C4-2B (cell line): ENCODE measurements around the gene EHD1.

Source experiments
- H3K27ac ChIP-seq: fragments of 450-650 bp; 2 replicates; pipeline ENCODE4 v1.5.1; 2017
- CTCF ChIP-seq: fragments of 450-650 bp; conservative IDR thresholded peaks from 2 replicates; pipeline ENCODE4 v1.5.1; 2017; ENCODE audit warnings: mild to moderate bottlenecking
- ZFX ChIP-seq: fragments of 450-650 bp; IDR thresholded peaks from 2 replicates; pipeline ENCODE4 v1.6.1; 2017

Gene EHD1

GRCh38 chr11:64908766-64909165 is 30.3 kb upstream of the EHD1 start:
- H3K27ac ChIP-seq = no peak overlapping the region
- TF ChIP-seq CTCF = no peak
- no peak for TF ChIP-seq ZFX

DNA sequence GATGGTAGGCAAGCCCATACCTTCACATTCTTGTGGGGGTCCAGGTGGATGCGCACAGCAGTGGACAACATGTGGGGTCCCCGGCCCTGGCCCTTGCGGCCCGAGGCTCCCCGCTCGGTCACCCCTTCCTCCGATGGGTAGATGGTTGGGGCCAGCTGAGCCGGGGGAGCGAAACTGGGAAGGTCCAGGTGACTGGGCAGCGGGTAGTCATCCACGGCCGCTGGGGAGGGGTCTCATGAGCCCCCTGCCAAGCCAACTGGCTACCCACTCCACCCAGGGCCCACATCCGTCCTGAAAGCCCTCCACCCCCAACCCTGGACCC is 27.9 kb upstream of the EHD1 start:
- H3K27ac ChIP-seq = no peak overlapping the region
- TF ChIP-seq CTCF (no peak), ZFX (no peak)

GRCh38 chr11:64905516-64906313 is 27.3 kb upstream of the EHD1 start:
- TF ChIP-seq CTCF = no peak
- TF ChIP-seq ZFX = no peak
- H3K27ac ChIP-seq = no peak overlapping the region

DNA sequence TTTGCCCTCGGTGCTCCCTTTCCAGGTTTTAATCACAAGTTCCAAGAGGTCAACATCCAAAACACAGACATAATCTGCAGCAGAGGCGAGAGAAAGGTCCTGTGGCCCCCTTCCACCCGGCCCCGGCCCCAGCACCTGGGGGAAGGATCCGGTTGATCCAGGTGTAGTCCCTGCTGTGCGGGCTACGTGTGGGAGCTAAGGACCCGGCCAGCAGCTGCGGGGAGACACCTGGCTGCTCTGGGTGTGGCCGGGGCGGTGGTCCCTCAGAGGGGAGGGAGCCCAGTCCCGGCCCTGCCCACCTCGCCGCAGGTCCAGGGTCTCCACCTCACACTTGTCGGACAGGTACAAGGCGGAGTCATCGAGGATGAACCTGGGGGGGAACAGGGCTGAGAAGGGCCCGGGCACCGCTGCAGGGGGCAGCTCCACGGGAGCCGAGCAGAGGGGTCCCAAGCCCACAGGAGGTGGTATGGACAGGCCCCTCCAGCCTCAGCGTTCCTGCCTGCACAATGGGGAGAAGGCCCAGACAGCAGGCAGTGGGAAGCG is 24.9 kb upstream of the EHD1 start:
- TF ChIP-seq ZFX = no peak
- no peak for TF ChIP-seq CTCF
- H3K27ac ChIP-seq = no peak overlapping the region

GRCh38 chr11:64902102-64902900 is 23.9 kb upstream of the EHD1 start:
- TF ChIP-seq CTCF = no peak
- TF ChIP-seq ZFX = no peak
- H3K27ac ChIP-seq = no peak overlapping the region

- no peak overlapping the region for H3K27ac ChIP-seq
- TF ChIP-seq CTCF (no peak), ZFX (no peak)
Observed at GRCh38 chr11:64900774-64901173, 22.4 kb upstream of the EHD1 start.

DNA sequence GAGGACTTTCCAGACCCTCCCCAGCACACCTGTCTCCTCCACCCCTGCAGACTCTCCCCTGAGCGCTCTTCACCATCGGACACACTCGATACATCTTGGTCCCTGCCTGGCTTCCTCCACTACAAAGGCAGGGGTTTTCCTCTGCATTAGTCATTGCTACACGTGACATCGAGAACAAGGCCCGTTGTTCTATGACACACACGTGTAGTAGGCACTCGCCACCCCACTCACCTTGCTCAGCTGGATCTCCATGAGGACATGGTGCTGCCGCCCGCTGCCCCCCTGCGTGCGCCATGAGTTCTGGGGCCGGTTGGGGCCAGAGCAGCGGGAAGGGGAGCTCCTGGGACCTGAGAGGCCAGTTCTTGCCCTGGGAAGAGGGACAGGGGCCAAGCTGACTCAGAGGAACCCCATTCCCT is 21.9 kb upstream of the EHD1 start:
- no peak for TF ChIP-seq CTCF
- no peak for TF ChIP-seq ZFX
- no peak overlapping the region for H3K27ac ChIP-seq
